Activated CD8-positive, alpha-beta memory T cell treated with anti-CD3 and anti-CD28 coated beads, Interleukin-2, amount 50 U/mL, for 24 hours (primary cell): ENCODE measurements around the gene THSD4.
"Not testable (repeated sequence)": the region's sequence is repeated elsewhere in the genome, so short reads cannot be mapped to it uniquely, and the experiment has no call there.

Source experiments
- DNase-seq: peaks from one replicate; pipeline ENCODE4 v3.0.0-alpha.2; 2020; ENCODE audit errors: extremely low read depth

Gene THSD4

DNA sequence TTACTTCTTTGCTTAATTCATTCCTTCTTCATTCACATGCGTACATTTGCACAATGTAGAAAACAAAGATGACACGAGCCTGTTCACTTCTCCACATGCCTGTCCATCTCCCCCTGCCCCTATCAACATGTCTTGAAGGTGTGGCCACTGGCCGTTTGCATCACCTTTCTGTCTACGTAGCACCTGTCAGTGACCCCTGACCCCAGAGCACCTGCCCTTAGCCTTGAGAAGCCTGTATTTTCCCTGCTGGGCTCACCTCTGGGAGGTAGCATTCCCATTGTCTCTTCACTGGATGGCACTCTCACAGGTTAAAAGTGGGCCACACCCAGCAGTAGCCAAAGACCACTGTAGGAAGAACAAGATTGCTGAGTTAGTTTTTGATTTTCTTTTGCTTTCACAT, 234.1 kb downstream of the THSD4 start:
- no peak for DNase-seq

DNA sequence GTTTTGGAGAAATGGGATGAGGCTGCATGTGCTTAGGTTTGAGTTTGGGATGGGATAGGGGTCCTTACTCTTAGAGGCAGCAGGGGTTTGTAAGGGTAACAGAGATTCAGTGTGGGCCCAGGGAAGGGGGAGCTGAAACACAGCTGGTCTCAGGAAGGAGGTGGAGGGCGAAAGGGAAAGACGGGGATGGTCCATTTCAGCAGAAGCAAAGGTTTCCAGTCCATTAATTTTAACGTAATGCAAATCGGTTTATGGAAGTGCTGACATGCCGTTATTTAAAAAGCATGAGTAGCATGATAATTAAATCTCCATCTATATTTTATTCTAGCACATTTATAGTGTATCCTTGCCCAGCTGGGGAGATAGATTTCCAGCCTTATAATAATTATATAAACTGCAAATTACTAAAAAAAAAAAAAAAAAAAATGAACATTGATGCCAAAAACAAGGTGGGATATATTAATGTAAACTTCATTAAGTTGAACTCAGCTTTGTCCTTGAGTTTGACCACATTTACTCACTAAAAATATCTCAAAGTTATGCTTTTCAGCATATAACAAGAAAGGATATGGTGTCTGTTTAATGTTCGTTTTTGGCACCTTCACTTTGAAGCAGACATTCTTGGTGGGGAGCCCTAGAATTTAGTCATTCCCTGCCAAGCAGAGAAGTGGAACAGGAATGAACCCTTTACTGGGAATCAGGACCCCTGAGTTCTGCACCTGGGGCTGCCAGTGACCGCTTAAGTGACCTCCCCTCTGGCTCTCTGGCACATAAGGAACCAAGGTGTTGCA, 234.7 kb downstream of the THSD4 start:
- DNase-seq, result no peak

DNA sequence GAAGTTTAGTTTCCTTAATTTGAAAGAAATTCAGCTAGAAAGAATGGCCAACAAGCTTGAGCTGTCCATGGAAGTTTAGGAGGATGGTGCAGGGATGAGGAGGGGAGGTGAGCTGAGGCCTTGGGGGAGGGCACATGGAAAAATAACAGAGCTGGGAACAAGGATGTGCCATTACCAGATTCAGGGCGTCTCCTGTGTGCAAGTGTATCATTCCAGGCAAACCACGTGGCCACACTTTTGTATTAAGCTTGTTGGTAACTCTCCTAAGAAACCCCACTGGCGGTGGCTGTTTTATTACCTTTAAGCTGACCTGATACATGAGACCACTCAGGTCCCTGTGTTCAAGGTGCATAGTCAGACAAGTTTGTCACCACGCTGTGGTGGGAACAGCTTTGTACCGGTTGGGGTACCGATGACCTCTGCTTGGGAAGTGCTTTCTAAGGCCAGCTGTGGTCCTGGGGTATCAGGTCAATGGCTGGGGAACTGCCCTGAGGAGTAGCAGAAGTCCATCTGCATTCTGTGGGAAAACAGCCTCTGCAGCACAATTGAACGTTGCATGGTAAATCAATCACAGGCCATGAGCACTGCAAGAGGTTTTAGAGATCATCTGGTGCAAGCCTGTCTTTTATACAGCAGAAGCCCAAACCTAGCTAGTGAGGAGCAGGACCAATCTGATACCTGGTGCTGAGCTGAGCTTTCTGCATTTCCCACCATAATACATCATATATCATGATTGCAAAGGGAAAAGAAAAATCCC, 235.5 kb downstream of the THSD4 start:
- no peak for DNase-seq

DNA sequence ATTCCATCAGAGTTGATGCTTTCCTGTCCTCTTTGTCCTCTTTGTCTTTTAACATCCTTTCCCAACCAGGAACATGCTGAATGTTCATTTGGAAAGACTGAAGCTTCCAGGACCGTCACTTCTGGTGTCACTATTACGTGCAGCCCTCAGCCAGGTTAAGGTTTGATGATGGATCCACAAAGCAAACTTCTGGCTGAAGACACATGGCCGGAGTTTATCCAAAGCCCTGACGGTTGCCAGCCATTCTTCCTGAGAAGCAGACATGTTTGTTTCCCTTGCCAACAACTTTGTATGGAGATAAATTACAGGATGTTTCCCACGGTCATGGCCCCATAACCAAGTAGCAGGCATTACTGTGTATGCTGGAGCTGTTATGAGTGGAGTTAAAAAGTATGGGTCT, 236.9 kb downstream of the THSD4 start:
- no peak for DNase-seq

DNA sequence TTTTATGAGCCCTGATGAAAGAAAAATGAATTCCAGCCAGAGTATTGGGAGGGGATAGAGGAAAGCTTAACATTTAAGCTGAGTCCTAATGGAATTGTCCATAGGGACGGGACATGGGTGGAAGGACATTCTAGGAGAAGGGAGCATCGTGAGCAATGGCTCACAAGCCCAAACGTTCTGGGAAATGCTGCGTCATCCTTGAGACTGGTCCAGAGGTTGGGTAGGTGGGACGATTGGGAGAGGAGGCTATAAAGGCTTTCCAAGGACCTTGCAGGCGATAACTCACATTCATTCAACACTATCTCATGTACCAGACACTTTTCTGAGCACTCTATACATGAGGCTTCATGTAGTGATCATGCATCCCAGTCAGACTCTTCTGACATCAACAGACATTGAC, 237.5 kb downstream of the THSD4 start:
- DNase-seq, result no peak

DNA sequence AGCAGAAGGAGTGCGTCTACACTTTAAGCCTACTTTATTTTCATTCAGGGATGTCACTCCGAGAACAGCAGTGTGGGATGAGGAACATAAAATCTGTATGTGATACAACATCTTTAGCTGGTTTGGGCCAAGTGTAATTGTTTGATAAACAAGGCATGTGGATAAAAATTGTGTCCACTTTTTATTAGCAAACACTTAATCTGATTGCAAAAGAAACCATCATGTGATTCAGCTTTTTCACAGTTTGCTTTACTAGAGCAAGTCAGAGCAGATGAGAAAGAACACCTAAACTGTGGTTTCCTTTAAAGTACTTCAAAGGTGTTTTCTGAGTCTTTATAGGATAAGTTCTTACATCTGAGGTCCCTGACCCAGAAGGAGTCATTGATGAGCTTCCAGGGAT, 237.9 kb downstream of the THSD4 start:
- no peak for DNase-seq

DNA sequence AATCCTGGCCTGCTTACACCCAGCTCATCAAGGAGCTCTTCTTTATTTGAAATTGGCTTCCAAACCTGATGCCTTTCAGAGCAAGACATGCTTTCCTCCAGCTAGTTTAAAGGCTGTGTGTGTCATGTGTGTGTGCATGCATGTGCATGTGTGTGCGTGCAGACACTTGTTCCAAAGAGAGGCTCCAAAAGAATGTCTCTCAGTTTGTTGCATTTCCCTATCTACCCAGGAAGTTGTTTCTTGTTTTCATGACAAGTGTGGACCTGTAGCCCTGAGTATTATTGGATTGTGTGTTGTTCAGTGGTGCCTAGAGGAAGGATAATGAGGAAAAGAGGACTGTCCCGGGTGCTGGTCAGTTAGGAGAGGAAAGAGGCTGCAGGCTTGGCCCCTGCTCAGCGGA, 240.0 kb downstream of the THSD4 start:
- DNase-seq, result no peak

DNA sequence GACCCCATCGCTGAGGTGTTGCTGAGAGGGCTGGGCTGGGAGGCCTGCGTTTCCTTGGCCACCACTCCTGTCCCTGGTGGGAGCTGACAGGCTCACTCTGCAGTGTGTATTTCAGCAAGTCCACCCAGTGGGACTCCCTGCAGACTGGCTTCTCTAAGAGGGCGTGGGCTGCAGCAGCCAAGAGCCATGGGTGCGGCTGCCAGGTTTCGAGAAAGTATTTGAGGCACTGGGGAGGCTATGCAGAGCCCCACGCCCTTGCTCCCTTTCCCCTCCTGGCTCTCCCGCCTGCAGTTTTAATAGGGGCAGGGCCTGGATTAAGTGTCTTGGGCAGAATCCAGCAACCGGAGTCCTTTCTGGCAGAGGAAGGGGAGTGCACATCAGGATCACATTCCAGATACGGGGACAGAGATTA, 242.1 kb downstream of the THSD4 start:
- DNase-seq, result no peak

DNA sequence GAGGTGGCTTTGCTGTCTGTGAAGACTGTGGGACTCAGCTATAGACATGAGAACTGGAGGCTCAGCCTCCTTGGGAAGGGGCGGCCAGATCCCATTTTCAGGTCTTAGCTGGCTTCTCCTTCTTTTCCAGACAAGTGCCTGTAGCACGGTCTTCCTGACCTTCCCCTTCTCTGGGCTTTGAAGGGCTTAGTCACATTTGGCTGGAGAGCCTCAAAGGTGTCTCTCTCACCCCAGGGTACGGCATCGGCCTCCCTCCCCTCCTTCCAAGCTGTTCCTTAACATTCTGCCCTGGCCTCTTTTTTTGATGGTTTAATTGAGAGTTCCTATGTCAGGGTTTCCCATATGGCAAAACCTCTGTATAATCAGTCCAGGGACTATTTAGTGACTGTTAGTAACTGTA, 242.7 kb downstream of the THSD4 start:
- DNase-seq, result no peak

DNA sequence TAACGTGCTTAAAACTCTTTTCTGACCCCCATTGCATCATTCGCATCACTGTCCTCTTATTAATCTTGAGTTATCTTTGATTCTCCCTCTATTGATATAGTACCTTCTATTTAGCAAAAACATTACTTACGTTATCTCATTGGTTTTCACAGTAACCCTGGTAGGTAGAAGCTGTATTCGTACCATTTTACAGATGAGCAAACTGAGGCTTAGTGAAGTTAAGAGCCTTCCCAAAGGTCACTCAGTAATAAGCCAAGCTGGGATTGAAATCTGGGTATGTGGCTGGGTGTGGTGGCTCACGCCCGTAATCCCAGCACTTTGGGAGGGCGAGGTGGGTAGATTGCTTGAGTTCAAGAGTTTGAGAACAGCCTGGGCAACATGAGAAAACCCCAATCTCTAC, 244.0 kb downstream of the THSD4 start:
- no peak for DNase-seq

DNA sequence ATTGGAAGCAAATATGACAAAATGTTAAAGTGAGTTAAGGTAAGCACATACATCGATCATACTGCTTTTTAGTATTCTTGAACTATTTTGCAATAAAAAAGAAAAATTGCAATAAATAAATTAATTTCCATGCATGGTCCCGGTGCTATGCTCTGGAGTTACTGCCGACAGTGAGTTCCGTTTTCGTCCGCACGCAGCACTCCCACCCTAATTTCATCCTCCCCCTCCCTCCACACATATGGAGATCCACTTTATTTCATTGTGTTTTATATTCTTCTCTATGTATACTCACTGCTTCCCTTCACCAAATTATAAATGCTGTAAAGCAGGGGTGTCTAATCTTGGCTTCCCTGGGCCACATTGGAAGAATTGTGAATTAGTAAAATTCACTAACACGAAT, 247.3 kb downstream of the THSD4 start:
- DNase-seq, result no peak

DNA sequence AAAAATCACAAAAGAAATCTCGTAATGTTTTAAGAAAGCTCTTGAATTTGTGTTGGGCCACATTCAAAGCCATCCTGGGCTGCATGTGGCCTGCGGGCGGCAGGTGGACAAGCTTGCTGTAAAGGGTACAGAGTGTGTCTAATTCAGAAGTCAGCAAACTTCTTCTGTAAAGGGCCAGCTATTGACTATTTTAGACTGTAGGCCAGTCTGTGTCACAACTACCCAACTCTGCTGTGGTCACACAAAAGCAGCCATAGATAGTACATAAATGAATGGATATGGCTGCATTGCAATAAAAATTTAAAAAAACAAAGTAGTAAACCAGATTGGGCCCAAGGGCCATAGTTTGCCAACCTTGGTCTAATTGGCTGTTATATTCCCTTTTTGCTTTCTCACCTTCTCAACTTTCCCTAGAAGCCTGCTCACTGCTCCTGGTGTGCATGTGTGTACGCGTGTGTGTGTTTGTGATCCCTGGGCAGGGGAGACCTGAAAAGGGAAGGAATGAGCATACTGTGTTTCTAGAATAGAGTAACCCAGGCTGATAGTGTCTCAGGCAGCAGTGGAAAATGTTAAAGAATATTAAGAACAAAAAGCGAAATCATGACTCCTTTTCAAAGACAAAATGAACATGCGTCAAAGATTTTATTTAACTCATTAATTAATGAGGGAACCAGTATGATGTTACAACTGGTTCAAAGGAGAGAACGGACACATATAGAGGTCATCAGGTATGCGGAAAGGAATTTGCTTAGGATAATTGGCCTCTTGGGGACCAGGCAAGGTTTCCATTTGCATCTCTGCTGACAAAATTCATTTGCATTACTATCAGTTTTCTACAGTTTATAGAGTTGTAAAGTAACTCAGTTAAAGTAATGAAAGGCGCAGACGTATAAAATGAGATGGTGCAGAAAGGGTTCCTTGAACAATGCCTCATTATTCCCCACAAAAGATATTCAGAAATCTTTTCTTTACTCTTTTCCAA, 248.0 kb downstream of the THSD4 start:
- DNase-seq, result no peak

DNA sequence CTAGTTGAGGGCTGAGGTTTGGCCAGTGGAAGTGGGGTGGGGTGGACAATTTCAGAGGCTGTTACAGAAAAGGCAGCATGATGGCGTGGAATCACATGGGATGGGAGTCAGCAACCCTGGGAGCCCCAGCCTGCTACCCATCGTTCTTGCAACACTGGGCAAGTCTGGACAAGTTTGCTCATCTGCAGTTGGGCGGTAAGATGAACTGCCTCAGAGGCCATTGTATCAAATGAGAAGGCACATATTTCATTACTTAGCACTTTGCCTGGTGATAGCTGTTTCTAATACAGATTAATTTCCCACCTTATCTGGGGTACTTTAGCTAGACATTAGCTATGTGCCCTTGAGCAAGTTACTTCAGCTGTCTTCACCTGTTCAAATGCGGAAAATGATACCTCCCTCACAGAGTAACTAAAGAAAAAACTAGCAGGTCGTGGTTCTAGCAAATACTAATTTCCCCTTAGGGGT, 248.9 kb downstream of the THSD4 start:
- no peak for DNase-seq

DNA sequence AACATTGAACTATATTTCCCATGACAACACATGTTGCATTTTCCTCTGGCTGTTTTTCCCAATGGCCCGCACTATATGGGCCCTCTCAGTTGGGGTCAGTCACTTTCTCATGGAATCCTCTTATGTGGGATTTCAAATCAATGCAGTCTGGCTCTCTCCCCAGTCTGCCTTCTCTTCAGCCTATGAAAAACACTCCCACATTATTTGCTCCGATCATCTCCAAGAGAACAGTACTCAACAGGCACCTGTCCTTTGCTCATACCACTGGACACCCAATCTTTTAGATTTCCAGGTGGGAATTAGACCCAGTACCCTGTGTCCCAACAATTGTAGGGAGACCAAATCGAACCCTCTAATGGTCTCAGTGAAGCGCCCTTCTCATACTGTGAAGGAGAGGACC, 251.3 kb downstream of the THSD4 start:
- DNase-seq, result no peak

DNA sequence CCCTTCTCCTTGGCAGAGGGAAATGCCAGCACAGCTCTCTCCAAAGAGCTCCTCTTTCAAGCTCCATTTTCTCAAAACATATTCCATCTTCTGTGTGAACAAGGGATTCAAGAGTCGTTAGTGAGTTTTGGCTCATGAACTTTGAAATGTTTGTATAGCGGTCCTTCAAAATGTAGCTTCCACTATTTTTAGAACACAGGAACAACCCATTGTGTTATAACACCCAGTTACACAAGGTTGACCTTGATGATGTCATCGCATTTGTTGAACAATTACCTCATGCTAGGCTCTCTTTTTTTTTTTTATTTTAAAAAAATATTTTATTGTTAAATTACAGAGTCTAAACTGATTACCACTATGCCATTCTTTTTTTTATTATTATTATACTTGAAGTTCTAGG, 251.7 kb downstream of the THSD4 start:
- DNase-seq, result no peak

DNA sequence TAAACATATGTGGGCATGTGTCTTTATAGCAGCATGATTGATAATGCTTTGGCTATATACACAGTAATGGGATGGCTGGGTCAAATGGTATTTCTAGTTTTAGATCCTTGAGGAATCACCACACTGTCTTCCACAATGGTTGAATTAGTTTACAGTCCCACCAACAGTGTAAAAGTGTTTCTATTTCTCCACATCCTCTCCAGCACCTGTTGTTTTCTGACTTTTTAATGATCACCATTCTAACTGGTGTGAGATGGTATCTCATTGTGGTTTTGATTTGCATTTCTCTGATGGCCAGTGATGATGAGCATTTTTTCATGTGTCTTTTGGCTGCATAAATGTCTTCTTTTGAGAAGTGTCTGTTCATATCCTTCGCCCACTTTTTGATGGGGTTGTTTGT, 252.5 kb downstream of the THSD4 start:
- DNase-seq, result not testable (repeated sequence)

DNA sequence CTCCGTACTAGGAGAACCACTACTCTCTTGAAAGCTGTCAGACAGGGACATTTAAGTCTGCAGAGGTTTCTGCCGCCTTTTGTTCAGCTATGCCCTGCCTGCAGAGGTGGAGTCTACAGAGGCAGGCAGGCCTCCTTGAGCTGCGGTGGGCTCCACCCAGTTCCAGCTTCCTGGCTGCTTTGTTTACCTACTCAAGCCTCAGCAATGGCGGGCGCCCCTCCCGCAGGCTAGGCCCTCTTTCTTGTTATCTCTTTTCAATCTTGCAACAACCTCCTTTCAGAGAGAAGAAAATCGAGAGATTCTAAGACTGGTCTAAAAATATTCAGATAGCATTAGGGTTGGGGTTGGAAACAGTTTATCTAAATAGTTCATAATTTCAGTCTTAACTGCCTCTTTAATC, 257.5 kb downstream of the THSD4 start:
- DNase-seq, result not testable (repeated sequence)

DNA sequence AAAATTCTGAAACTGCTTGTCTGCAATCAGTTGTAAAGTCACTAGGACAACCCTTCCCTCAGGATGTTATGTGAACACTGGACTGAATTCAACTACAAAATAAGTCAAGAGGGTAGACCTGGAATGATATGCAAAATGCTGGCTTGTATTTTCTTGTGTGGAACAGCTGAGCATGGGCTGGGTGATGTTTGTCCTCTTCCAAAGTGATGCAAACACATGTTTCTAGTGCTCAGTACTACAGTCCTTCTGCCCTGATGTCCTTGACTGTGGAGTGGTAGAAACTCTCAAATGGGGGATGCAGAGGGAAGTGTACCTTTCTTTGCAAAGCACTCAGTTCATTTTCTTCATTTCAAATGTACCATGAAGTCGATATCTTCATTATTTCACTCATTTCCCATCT, 258.6 kb downstream of the THSD4 start:
- DNase-seq, result no peak

DNA sequence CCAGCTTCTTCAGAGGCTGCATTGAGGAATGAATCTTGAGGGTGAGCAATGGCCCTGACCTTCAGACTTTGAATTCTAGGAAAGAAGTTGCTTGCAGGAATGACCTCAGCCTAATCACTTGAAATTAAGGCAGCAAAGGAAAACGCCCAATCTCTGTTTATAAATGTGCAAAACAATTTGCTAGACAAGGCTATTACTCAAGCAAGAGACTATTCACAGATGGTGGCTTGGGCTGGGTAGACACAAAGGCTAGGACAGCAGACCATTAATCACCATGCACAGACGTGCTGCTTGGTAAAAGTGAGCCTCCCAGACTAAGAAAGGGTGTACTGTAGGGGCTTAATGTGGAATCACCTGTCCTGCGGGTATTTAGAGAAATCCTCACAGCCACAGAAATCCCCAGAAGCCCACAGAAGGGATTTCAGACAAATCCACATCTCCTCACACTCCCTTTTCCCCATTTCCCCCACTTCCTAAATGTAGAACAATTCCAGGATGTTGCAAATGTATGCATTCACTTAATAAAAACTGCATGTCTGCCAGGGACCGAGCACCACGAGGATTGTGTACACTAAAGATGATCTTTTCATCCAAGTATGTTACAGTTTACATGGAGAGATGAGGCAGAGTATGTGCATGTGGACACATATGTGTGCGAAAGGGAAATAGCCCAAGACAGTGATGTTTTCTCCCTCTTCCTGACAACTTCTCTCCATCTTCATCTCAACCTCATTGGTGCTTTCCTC, 259.5 kb downstream of the THSD4 start:
- no peak for DNase-seq

DNA sequence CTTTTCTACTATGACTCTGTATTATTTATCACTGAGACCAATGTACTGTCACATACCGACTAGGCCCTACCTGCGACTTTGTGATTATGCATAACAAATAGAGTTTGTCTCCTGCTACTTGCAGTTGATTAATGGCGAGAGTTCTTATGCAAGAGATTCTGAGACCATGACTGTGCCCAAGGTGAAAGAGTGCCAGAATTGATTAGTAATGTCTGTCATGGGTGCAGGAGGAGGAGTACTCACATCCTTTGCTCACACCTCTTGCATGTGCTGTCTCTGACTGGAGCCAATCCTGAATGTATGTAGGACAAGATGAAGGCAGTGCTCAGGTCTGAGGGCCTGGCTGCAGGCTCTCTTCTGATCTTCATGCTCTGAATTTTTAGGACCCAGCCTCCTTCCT, 260.7 kb downstream of the THSD4 start:
- DNase-seq, result no peak

DNA sequence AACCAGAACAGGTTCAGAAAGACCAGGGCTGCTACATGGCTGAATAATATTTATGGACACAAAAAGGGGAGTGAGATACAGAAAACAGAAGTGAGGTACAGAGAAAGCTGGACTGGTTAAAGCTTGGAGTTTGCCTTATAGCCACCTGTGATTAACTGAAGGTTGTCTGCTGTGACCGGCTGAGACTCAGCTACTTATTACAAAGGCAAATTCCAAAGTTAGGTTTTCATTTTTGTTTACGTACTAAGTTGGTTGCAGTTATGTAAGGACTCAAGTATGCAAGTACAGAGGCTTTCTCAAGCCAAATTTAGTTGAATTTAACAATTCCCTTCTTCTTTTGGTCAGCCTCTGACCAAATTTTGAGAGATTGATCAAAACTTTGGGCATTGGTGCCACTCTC, 264.6 kb downstream of the THSD4 start:
- no peak for DNase-seq
